ENCODE results near the gene APEX1.

APEX1 gene

GRCh38 chr14:20417250-20418186 lies 37.5 kb upstream of the APEX1 start:
- no peak for TF ChIP-seq CTCF (IDR thresholded peaks at IDR 0.05; ENCODE audit: low read depth, low read length)
- DNase-seq (ENCODE audit: extremely low read depth, low read depth) = no peak

GRCh38 chr14:20418501-20418909 lies 36.5 kb upstream of the APEX1 start:
- no peak for DNase-seq (ENCODE audit: extremely low read depth, low read depth)
- TF ChIP-seq CTCF (IDR thresholded peaks at IDR 0.05; ENCODE audit: low read depth, low read length) = no peak

GRCh38 chr14:20419419-20419818 lies 35.6 kb upstream of the APEX1 start:
- no peak for DNase-seq (ENCODE audit: extremely low read depth, low read depth)
- TF ChIP-seq CTCF (IDR thresholded peaks at IDR 0.05; ENCODE audit: low read depth, low read length) = no peak

- TF ChIP-seq CTCF (IDR thresholded peaks at IDR 0.05; ENCODE audit: low read depth, low read length) = no peak
- DNase-seq (ENCODE audit: extremely low read depth, low read depth) = no peak
Observed at GRCh38 chr14:20421267-20421666, 33.8 kb upstream of the APEX1 start.

GRCh38 chr14:20422886-20423285 lies 32.1 kb upstream of the APEX1 start:
- no peak for TF ChIP-seq CTCF (IDR thresholded peaks at IDR 0.05; ENCODE audit: low read depth, low read length)
- DNase-seq (ENCODE audit: extremely low read depth, low read depth) = no peak

GRCh38 chr14:20424851-20425250 lies 30.2 kb upstream of the APEX1 start:
- no peak for DNase-seq (ENCODE audit: extremely low read depth, low read depth)
- TF ChIP-seq CTCF (IDR thresholded peaks at IDR 0.05; ENCODE audit: low read depth, low read length) = no peak

GRCh38 chr14:20427231-20428009 lies 27.6 kb upstream of the APEX1 start:
- no peak for TF ChIP-seq CTCF (IDR thresholded peaks at IDR 0.05; ENCODE audit: low read depth, low read length)
- DNase-seq (ENCODE audit: extremely low read depth, low read depth) = no peak

All from AG09319 (cell line).